HG02763 (cell line): ENCODE results near the gene SLC12A9.

Experiments used
- ATAC-seq: cut with Tn5 transposase; IDR thresholded peaks from one replicate; pipeline ENCODE4 v1.9.1; 2021; ENCODE audit warnings: mild to moderate bottlenecking, moderate library complexity; ENCODE audit not compliant: unreplicated experiment

Gene SLC12A9

DNA sequence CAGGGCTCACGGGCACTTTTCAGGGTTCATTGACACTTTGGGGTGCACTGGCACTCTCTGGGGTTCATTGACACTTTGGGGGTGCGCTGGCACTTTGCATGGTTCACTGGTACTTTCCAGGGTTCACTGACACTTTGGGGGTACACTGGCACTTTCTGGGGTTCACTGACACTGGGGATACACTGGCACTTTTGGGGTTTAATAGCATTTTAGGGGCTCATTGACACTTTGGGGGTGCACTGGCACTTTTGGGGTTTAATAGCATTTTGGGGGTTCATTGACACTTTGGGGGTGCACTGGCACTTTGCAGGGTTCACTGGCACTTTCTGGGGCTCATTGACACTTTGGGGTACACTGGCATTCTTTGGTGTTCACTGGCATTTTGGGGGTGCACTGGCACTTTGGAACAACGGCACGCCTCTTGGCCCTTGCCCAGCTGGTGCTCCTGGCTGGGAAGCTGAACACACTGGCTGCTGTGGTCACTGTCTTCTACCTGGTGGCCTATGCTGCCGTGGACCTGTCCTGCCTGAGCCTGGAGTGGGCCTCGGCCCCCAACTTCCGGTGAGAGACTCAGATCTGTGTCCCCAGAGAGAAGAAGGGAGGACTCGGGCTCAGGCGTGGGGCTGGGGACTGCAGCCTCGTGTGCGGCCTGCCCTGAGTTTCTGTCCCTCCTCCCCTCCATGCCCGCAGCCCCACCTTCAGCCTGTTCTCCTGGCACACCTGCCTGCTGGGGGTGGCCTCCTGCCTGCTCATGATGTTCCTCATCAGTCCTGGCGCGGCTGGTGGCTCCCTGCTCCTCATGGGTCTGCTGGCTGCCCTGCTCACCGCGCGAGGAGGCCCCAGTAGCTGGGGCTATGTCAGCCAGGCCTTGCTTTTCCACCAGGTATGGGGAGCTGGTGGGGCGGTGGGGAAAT lies 8.4 kb downstream of the SLC12A9 start:
- no peak for ATAC-seq

- ATAC-seq, result no peak
Measured at GRCh38 chr7:100861616-100861985, 9.1 kb downstream of the SLC12A9 start.

DNA sequence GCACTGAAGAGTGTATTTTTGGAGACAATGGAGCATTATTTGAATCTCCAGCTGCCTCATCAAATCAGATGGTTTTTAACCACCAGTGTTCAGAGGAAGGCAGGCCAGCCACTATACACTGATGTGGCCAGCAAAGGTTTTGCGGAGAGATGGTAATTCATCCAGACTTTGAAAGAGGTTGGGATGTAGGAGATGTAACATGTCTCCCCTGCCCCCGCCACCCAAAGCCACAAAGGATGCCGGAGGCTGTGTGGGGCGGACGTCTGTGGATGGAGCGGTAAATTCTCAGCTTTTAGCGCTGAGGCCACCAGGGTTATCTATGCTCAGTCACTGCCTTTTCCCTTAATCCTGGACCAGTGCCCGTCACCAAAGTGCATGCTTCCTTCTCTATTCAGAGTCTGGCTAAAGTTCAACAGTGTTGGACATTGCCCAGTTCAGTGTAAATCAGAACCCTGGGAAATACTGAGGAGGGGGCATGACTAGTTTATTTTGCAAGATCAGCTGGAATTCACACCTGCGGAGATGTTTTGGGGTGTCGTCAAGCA lies 11.0 kb downstream of the SLC12A9 start:
- no peak for ATAC-seq

GRCh38 chr7:100864263-100864845 lies 11.8 kb downstream of the SLC12A9 start:
- no peak for ATAC-seq

DNA sequence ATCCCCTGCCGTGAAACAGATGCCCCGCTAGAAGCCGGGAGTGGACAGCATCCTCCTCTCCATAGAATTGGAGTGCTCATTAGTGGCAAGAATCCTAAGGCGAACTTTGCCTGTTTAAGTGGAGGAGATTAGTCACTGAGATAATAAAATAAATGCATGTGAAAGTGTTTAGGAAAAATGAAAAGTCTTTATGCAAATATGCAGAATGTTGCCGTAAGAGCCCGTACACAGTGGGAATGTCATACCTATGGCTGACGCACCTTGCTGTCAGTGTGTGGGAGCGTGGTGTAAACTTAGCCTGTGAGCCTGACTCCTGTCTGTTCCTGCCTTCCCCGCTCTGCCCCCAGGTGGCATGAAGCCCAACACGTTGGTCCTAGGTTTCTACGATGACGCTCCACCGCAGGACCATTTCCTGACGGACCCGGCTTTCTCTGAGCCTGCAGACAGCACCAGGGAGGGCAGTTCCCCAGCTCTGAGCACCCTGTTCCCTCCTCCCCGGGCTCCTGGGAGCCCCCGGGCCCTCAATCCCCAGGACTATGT lies 12.9 kb downstream of the SLC12A9 start:
- ATAC-seq, result no peak

- no peak for ATAC-seq
Measured at GRCh38 chr7:100865938-100866728, 13.6 kb downstream of the SLC12A9 start.

- no peak for ATAC-seq
Measured at GRCh38 chr7:100866729-100867039, 14.2 kb downstream of the SLC12A9 start.

GRCh38 chr7:100867040-100867775 lies 14.7 kb downstream of the SLC12A9 start, which contains the start of gene TRIP6:
TSS of gene TRIP6 (plus strand) at chr7:100867387. CDS start at chr7:100867498, 111 bp downstream.
- no peak for ATAC-seq

- ATAC-seq, result no peak
Measured at GRCh38 chr7:100867776-100868485, 15.4 kb downstream of the SLC12A9 start.

DNA sequence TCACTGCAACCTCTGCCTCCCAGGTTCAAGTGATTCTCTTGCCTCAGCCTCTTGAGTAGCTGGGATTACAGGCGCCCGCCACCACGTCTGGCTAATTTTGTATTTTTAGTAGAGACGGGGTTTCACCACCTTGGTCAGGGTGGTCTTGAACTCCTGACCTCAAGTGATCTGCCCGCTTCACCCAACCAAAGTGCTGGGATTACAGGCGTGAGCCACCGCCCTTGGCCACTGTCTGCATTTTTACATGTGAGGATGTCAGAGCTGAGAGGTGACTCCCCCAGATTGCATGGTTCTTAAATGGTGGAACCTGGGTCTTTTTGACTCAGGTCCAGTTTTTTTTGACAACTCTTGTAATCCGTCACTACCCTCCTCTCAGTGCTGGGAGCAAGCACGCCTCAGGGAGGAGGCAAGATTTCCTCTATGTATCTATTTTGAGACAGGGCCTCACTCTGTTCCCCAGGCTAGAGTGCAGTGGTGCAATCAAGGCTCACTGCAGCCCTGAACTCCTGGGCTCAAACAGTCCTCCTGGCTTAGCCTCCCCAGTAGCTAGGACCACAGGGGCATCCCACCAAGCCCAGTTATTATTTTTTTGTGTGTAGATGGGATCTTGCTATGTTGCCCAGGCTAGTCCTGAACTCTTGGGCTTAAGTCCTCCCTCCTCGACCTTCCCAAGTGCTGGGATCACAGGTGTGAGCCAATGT lies 21.2 kb downstream of the SLC12A9 start:
- ATAC-seq, result no peak

GRCh38 chr7:100874300-100874576 lies 21.7 kb downstream of the SLC12A9 start:
- ATAC-seq, result no peak

GRCh38 chr7:100874577-100875355 lies 22.3 kb downstream of the SLC12A9 start, which contains the start of gene SRRT:
TSS of gene SRRT (plus strand) at chr7:100875103. CDS start at chr7:100875591, 488 bp downstream.
- peak; percentile 85 for ATAC-seq

DNA sequence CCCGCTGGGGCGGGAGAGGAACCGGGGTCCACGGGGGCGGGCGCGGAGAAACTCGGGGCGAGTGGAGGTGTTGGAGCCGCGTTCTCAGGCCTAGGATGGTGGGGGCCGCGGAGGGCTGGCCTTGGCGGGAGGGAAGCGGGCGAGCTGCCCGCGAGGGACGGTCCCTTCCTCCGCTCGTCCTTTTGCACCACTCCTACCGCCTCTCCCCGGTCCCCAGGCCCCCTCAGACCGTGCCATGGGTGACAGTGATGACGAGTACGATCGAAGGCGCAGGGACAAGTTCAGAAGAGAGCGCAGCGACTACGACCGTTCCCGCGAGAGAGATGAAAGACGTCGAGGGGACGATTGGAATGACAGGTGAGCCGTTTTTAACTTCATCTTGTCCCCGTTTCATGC lies 22.8 kb downstream of the SLC12A9 start:
- ATAC-seq, result peak; percentile 20

- no peak for ATAC-seq
Measured at GRCh38 chr7:100878013-100878412, 25.5 kb downstream of the SLC12A9 start.

DNA sequence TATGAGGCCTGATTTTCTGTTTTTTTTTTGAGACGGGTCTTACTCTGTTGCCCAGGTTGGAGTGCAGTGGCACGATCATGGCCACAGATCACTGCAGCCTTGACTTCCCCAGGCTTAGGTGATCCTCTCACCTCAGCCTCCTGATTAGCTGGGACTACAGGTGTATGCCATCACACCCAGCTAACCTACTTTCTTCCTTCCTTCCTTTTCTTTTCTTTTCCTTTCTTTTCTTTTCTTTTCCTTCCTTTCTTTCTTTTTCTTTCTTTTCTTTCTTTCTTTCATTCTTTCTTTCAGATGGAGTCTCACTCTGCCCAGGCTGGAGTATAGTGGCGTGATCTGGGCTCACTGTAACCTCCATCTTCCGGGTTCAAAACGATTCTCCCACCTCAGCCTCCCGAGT lies 26.2 kb downstream of the SLC12A9 start:
- ATAC-seq, result no peak

GRCh38 chr7:100879685-100880261 lies 27.3 kb downstream of the SLC12A9 start:
- no peak for ATAC-seq

- no peak for ATAC-seq
Measured at GRCh38 chr7:100880645-100881044, 28.1 kb downstream of the SLC12A9 start.

- ATAC-seq, result no peak
Measured at GRCh38 chr7:100881136-100881535, 28.6 kb downstream of the SLC12A9 start.
